Fibroblast of lung (primary cell): Measurements from ENCODE around the gene IGHMBP2.

Experiments
- EZH2 ChIP-seq: IDR thresholded peaks from 2 replicates; pipeline ENCODE4 v1.5.1; 2012; ENCODE audit warnings: low read length, control low read depth, mild to moderate bottlenecking; ENCODE audit errors: missing control alignments
- TF ChIP-seq, protein P1 (sequence below), 2 donors: IDR thresholded peaks in 1 of 2; conservative IDR thresholded peaks in 1 of 2; 1 replicate in 1 of 2; 2 replicates in 1 of 2; pipeline ENCODE4 v1.5.1; 2011 to 2012; ENCODE audit warnings: low read length in 2 of 2, control low read depth in 1 of 2, inconsistent platforms in 1 of 2, low read depth in 1 of 2, mild to moderate bottlenecking in 1 of 2

DNA sequence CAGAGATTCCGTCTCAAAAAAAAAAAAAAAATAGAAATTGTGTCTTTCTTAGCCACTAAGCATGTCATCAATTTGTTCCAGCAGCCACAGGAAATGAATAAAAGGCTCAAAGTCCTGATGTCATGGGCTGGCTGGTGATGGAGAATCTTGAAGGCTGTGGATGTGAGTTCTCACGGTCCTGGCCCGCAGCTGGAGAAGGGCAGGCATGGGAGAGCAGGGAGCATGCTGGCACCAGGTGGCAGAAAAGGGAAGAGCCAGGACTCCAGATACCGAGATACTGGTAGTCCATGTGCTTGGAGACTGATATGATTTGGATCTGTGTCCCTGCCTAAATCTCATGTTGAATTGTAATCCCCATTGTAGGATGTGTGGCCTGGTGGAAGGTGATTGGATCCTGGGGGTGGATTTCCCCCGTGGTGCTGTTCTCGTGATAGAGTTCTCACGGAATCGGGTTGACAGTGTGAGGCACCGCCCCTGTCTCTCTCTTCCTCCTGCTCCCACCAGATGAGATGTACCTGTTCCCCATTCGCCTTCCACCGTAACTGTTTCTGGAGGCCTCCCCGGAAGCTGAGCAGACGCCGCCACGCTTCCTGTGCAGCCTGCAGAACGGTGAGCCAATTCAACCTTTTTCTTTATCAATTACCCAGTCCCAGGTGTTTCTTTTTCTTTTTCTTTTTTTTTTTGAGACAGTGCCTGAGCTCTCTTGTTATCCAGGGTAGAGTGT lies 59.0 kb downstream of the IGHMBP2 start:
- TF ChIP-seq, protein P1, sequence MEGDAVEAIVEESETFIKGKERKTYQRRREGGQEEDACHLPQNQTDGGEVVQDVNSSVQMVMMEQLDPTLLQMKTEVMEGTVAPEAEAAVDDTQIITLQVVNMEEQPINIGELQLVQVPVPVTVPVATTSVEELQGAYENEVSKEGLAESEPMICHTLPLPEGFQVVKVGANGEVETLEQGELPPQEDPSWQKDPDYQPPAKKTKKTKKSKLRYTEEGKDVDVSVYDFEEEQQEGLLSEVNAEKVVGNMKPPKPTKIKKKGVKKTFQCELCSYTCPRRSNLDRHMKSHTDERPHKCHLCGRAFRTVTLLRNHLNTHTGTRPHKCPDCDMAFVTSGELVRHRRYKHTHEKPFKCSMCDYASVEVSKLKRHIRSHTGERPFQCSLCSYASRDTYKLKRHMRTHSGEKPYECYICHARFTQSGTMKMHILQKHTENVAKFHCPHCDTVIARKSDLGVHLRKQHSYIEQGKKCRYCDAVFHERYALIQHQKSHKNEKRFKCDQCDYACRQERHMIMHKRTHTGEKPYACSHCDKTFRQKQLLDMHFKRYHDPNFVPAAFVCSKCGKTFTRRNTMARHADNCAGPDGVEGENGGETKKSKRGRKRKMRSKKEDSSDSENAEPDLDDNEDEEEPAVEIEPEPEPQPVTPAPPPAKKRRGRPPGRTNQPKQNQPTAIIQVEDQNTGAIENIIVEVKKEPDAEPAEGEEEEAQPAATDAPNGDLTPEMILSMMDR (conservative IDR thresholded peaks at IDR 0.05 in 1 of 2, IDR thresholded peaks at IDR 0.05 in 1 of 2; ENCODE audit: low read depth in 1 of 2, low read length in 2 of 2) = no peak
- TF ChIP-seq EZH2 = no peak
